ENCODE data around the gene NAPEPLD.

DNA sequence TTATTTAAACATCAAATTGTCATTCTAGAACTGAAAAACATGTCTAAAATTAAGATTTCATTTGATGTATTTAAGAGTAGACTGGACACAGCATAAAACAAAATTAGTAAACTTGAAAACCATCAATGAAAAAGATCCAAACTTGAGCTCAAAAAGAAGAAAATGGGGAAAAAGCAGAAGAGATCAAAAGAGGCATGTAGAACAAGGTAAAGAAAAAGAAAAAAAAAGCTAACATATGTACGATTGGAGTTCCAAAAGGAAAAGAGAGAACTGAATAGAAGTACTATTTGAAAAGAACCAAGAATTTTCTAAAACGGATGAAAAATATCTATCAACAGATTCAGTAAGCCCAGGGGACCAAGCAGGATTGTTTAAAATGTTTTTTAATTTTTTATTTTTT, 77.9 kb downstream of the NAPEPLD start:
- no peak for TF ChIP-seq ZBTB21 (tag by site-specific recombination; IDR thresholded peaks at IDR 0.05)
- TF ChIP-seq, protein P1, sequence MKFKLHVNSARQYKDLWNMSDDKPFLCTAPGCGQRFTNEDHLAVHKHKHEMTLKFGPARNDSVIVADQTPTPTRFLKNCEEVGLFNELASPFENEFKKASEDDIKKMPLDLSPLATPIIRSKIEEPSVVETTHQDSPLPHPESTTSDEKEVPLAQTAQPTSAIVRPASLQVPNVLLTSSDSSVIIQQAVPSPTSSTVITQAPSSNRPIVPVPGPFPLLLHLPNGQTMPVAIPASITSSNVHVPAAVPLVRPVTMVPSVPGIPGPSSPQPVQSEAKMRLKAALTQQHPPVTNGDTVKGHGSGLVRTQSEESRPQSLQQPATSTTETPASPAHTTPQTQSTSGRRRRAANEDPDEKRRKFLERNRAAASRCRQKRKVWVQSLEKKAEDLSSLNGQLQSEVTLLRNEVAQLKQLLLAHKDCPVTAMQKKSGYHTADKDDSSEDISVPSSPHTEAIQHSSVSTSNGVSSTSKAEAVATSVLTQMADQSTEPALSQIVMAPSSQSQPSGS (tag by site-specific recombination; IDR thresholded peaks at IDR 0.05; ENCODE audit: low read depth) = no peak
- no peak for TF ChIP-seq ZNF157 (tag by site-specific recombination; IDR thresholded peaks at IDR 0.05)
- no peak for TF ChIP-seq CTCF (tag by site-specific recombination; IDR thresholded peaks at IDR 0.05)

Data from HEK293 (cell line).